Superior temporal gyrus (tissue), 1 donor: Measurements from ENCODE around the gene KRTAP5-8.
"Not testable (repeated sequence)": the region's sequence is repeated elsewhere in the genome, so short reads cannot be mapped to it uniquely, and the experiment has no call there.

ENCODE experiments used
- DNase-seq: peaks from one replicate; pipeline ENCODE4 v3.0.0-alpha.2; 2016; ENCODE audit errors: extremely low spot score

Gene KRTAP5-8

GRCh38 chr11:71507102-71507501 is 30.7 kb upstream of the KRTAP5-8 start:
- DNase-seq, result no peak

- DNase-seq, result no peak
Measured at GRCh38 chr11:71518506-71519471, 19.0 kb upstream of the KRTAP5-8 start.

GRCh38 chr11:71519546-71519945 is 18.3 kb upstream of the KRTAP5-8 start:
- no peak for DNase-seq

DNA sequence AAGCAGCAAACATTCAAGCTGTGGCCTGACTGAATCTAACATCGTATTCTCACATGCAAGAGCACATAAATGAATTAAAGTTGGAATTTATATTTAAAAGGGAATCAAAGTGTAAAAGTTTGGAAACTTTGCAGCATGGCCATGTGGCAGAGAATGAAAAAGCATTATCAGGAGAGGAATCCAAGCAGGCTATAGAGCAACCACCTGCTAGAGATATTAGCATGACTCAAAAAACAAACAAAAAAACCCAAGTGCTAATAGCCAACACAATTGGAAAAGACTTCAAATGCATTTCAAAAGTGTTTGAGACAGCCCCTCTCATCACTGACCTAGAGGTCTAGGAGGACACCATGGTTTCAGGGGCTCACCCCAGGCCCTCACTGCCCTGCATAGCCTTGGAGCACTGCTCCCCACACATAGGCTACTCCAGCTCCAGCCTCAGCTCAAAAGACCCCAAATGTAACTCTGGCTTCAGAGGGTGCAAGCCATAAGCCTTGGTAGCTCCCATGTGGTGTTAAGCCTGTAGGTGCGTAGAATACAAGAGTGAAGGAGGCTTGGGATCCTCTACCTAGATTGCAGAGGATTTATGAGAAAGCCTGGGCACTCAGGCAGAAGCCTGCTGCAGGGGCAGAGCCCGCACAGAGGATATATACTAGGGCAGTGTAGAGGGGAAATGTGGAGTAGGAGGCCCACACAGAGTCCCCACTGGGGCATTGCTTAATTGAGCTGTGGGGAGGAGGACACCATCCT is 12.5 kb upstream of the KRTAP5-8 start:
- no peak for DNase-seq

- no peak for DNase-seq
Measured at GRCh38 chr11:71525938-71526495, 11.8 kb upstream of the KRTAP5-8 start.

DNA sequence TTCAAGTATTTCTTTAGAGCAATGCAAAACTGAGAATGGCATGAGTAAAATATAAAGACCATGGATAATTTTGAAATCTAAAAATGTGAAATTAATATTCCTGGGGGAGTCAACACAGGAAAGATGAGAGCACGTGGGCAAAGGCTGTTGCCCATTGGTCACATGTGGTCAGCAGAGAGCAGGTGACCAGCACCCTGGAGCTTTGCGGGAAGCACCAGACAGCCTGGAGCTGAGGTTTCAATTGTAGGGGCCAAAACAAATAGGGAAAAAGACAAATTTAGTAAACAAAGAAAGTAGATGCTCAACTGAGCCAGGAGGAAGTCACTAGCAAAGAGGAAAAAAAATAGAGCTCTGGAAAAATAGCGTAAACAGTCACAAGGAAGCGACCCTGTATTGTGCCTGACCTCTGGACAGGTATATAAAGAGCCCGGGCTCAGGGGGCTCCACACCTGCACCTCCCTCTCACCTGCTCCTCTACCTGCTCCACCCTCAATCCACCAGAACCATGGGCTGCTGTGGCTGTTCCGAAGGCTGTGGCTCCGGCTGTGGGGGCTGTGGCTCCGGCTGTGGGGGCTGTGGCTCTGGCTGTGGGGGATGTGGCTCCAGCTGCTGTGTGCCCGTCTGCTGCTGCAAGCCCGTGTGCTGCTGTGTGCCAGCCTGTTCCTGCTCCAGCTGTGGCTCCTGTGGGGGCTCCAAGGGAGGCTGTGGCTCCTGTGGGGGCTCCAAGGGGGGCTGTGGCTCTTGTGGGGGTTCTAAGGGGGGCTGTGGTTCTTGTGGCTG is 10.8 kb upstream of the KRTAP5-8 start, which contains the start of gene KRTAP5-7:
Gene KRTAP5-7 (plus strand): TSS at position 472 of the 780 bp plus-strand sequence. CDS start 34 bp downstream, at position 506.
- not testable (repeated sequence) for DNase-seq

- DNase-seq, result no peak
Measured at GRCh38 chr11:71527576-71528210, 10.1 kb upstream of the KRTAP5-8 start.

DNA sequence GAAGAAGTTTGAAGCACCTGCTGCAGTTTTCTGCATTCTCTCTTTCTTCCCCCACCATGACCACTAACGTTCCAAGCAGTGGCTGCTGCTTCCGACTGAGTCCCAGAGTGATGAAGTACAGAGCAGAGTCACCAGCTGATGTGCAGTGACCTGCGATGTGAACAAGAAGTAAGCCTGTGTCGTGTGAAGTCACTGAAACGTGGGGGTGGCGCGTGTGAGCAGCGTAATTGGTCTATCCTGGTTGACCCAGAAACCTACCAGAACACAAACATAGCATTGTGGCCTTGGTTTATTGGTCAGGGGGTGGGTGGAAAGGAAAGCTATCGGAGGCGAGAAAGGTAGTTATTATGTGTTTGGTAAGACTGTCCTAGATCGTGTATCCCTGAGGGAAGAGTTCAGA is 7.2 kb upstream of the KRTAP5-8 start:
- no peak for DNase-seq

DNA sequence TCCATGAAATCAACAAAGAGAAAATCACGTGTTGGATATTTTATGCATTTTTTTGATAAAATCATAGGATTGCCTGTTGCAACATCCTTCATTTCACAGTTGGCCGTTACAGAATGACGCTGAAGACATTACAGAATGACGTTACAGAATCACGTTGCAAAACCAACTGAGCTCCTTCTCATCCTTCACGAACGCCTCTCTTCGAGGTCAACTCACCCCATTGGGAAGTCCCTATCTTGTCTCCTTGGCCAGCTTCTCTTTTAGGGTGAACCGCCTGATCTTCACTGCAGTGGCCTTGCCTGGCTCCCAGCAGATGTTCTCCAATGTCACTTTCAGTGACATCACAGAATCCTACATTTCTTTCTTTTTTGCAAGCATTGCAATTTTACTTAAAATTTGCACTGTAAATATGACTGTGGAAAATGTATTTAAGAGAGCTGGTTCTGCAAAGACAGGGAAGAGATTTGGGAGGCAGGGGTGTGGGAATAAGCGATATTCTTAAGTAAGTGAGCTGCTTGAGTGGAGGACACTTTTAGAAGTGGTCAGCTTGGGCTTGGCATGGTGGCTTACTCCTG is 5.7 kb upstream of the KRTAP5-8 start:
- no peak for DNase-seq

DNA sequence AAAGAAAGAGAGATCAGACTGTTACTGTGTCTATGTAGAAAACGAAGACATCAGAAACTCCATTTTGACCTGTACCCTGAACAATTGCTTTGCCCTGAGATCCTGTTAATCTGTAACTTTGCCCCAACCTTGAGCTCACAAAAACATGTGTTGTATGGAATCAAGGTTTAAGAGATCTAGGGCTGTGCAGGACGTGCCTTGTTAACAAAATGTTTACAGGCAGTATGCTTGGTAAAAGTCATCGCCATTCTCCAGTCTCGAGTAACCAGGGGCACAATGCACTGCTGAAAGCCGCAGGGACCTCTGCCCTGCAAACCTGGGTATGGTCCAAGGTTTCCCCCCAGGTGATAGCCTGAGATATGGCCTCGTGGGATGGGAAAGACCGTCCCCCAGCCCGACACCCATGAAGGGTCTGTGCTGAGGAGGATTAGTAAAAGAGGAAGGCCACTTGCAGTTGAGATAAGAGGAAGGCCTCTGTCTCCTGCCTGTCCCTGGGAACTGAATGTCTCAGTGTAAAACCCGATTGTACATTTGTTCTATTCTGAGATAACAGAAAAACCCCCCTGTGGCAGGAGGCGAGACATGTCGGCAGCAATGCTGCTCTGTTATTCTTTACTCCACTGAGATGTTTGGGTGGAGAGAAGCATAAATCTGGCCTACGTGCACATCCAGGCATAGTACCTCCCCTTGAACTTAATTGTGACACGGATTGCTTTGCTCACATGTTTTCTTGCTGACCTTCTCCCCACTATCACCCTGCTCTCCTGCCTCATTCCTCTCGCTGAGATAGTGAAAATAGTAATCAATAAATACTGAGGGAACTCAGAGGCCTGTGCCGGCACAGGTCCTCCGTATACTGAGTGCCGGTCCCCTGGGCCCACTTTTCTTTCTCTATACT is 2.9 kb upstream of the KRTAP5-8 start:
- DNase-seq, result not testable (repeated sequence)

GRCh38 chr11:71535825-71536224 is 2.0 kb upstream of the KRTAP5-8 start:
- DNase-seq, result no peak

- DNase-seq, result no peak
Measured at GRCh38 chr11:71537537-71537936, 288 bp upstream of the KRTAP5-8 start.

- DNase-seq, result no peak
Measured at GRCh38 chr11:71538666-71538990, 803 bp downstream of the KRTAP5-8 start.

- DNase-seq, result no peak
Measured at GRCh38 chr11:71539017-71539416, 1.2 kb downstream of the KRTAP5-8 start.

GRCh38 chr11:71539971-71540370 is 2.1 kb downstream of the KRTAP5-8 start:
- not testable (repeated sequence) for DNase-seq

DNA sequence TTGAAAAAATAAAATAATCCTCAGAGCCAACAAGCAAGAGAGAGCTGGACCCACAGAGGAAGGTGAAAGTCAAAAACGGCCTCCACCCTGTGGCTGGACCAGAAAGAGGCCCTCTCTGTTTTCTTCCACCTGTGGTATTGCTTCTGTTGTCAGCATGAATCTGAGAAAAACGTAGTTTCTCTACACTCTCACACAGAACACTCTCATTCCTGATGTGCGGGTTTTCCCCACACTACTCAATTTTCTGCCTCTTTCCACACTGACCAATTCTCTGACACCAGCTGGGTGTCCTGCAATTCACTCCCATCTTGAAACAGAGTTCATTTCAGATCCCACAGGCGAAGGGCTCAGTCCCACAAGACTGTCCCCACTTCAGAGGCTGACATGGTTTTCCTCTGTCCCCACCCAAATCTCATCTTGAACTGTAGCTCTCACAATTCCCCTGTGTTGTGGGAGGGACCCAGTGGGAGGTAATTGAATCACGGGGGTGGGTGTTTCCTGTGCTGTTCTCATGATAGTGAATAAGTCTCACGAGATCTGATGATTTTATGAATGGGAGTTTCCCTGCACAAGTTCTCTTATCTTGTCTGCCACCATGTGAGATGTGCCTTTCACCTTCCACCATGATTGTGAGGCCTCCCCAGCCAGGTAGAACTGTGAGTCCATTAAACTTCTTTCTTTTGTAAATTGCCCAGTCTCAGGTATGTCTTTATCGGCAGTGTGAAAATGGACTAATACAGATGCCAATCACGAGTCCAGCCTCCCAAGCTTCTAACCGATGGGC is 2.9 kb downstream of the KRTAP5-8 start:
- not testable (repeated sequence) for DNase-seq

DNA sequence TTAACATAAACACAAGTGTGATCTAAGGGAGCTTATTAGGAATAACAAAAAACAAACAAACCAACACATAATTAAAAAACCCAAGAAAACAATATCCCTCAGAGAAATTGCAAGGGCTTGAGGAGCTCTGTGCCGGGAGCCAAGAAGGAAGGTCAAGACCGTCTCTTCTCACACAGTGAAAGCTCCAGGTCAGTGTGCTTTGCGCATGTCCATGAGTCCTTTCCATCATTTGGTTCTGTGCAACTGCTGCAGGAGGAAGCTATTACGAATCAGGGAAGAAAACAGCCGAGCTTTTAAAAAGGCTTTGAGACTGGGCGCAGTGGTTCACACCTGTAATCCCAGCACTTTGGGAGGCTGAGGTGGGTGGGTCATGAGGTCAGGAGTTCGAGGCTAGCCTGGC is 4.6 kb downstream of the KRTAP5-8 start:
- no peak for DNase-seq

DNA sequence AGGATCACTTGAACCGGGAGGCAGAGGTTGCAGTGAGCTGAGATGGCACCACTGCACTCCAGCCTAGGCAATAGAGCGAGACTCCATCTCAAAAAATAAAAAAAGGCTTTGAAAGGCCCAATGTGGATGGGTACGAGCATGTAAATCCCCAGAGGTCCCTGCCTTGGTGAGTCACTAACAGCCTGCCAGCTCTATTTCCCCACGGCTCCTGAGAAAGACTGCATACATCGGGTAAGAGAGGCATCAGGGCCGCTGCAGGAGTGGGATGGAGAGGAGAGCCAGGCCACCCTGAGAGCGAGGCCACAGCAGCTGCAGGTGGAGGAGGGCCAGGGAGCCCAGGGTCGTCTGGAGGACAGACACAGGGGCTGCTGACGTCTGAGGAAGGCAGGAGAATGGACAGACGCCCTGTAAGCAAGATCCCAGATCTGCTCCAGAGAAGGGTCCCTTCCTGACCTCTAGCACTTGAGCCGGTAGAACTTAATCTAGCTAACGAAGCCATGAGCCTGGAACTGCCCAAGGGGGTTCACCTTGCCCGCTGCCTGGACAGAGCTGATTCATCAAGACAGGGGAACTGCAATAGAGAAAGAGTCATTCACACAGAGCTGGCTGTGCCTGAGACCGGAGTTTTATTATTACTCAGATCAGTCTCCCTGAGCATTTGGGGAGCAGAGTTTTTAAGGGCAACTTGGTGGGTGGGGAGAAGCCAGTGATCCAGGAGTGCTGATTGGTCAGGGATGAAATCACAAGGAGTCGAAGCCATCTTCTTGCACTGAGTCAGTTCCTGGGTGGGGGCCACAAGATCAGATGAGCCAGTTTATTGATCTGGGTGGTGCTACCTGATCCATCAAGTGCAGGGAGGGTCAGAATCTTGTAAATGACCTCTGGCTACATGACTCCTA is 5.3 kb downstream of the KRTAP5-8 start:
- no peak for DNase-seq
